ENCODE measurements around the gene DYNC1LI1.
"Not testable (repeated sequence)": the region's sequence is repeated elsewhere in the genome, so short reads cannot be mapped to it uniquely, and the experiment has no call there.

DYNC1LI1 gene

GRCh38 chr3:32583708-32584107, 13.1 kb upstream of the DYNC1LI1 start:
- peak; percentile 96 for DNase-seq (ENCODE audit: low read depth)

- DNase-seq (ENCODE audit: low read depth), result not testable (repeated sequence)
Observed at GRCh38 chr3:32578669-32579068, 8.0 kb upstream of the DYNC1LI1 start.

GRCh38 chr3:32577581-32578556, 7.2 kb upstream of the DYNC1LI1 start:
- DNase-seq (ENCODE audit: low read depth), result peak; percentile 75

- DNase-seq (ENCODE audit: low read depth), result peak; percentile 30
Observed at GRCh38 chr3:32577174-32577573, 6.5 kb upstream of the DYNC1LI1 start.

- DNase-seq (ENCODE audit: low read depth), result peak; percentile 79
Observed at GRCh38 chr3:32575451-32576113, 4.9 kb upstream of the DYNC1LI1 start.

- no peak for DNase-seq (ENCODE audit: low read depth)
Observed at GRCh38 chr3:32571192-32571485, 481 bp upstream of the DYNC1LI1 start.

- peak; percentile 66 for DNase-seq (ENCODE audit: low read depth)
Observed at GRCh38 chr3:32569540-32570420, 878 bp downstream of the DYNC1LI1 start.

- DNase-seq (ENCODE audit: low read depth), result no peak
Observed at GRCh38 chr3:32568953-32569352, 1.7 kb downstream of the DYNC1LI1 start.

- DNase-seq (ENCODE audit: low read depth), result no peak
Observed at GRCh38 chr3:32564195-32564594, 6.5 kb downstream of the DYNC1LI1 start.

GRCh38 chr3:32562640-32563039, 8.0 kb downstream of the DYNC1LI1 start:
- DNase-seq (ENCODE audit: low read depth), result no peak

GRCh38 chr3:32557640-32558352, 12.9 kb downstream of the DYNC1LI1 start:
- no peak for DNase-seq (ENCODE audit: low read depth)

- DNase-seq (ENCODE audit: low read depth), result no peak
Observed at GRCh38 chr3:32556332-32556731, 14.3 kb downstream of the DYNC1LI1 start.

- no peak for DNase-seq (ENCODE audit: low read depth)
Observed at GRCh38 chr3:32553973-32554372, 16.7 kb downstream of the DYNC1LI1 start.

GRCh38 chr3:32553459-32553858, 17.2 kb downstream of the DYNC1LI1 start:
- DNase-seq (ENCODE audit: low read depth), result no peak

GRCh38 chr3:32552013-32552412, 18.6 kb downstream of the DYNC1LI1 start:
- DNase-seq (ENCODE audit: low read depth), result no peak

- no peak for DNase-seq (ENCODE audit: low read depth)
Observed at GRCh38 chr3:32551496-32551895, 19.2 kb downstream of the DYNC1LI1 start.

GRCh38 chr3:32551087-32551486, 19.6 kb downstream of the DYNC1LI1 start:
- no peak for DNase-seq (ENCODE audit: low read depth)

GRCh38 chr3:32545305-32545704, 25.4 kb downstream of the DYNC1LI1 start:
- DNase-seq (ENCODE audit: low read depth), result no peak

GRCh38 chr3:32544894-32545293, 25.8 kb downstream of the DYNC1LI1 start:
- peak; percentile 9 for DNase-seq (ENCODE audit: low read depth)

- no peak for DNase-seq (ENCODE audit: low read depth)
Observed at GRCh38 chr3:32542807-32543206, 27.9 kb downstream of the DYNC1LI1 start.

GRCh38 chr3:32540899-32541298, 29.8 kb downstream of the DYNC1LI1 start:
- DNase-seq (ENCODE audit: low read depth), result no peak

- no peak for DNase-seq (ENCODE audit: low read depth)
Observed at GRCh38 chr3:32532434-32532833, 38.2 kb downstream of the DYNC1LI1 start.

Data from EH (cell line).